ENCODE results near the gene SPTB. TPM values are rescaled to one million over a fixed set of nuclear protein-coding genes. Genes with fewer than 3 reads are reported as not detected.

Gene SPTB
- total RNA-seq, 1 donor from 2014 or later: 0.98 TPM

DNA sequence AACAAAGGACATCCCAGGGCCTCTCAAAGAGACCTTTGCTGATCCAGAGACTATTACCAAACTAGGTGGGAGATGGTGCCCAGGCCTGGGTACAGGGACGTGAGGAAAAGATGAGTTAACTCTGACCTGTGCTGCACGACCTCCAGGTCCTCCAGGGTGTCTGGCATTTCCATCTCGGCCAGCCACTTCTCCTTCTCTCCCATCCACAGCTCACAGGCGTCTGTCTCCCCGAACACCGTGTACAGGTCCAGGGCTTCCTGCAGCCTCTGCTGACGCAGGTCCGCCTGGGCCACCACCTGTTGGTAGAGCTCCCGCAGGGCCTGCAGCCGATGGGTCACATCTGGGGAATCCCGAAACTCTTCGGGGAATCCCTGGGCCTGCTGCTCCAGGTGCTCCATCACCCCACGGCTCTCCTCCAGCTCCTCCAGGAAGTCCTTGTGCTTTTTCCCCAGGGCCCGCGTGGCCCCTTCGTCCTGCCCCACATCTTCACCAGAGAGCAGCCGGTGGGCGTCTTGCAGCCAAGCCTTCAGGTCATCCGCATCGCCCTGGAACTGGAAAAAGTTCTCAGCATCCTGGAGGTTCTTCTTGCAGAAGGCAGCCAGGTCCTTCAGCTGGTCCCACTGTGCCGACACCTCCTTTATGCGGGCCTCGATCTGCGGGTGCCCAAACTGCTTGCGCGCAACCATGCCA, 86.7 kb downstream of the SPTB start:
- Histone ChIP-seq H3K9me3 (no peaks in the 10 kb centered on the region), H3K4me1 (no peaks in the 10 kb centered on the region), H3K4me3 (no peak overlapping the region), H3K36me3 (no peaks in the 10 kb centered on the region), H3K27ac (no peak overlapping the region), H3K27me3 (no peaks in the 10 kb centered on the region)
- DNase-seq (ENCODE audit: extremely low spot score in 2 of 2): no peak
- no peak for TF ChIP-seq POLR2A (IDR thresholded peaks at IDR 0.05)
- TF ChIP-seq POLR2AphosphoS5 (IDR thresholded peaks at IDR 0.05; ENCODE audit: insufficient read depth in 1 of 2, low read depth in 1 of 2): no peak
- TF ChIP-seq, protein P1, sequence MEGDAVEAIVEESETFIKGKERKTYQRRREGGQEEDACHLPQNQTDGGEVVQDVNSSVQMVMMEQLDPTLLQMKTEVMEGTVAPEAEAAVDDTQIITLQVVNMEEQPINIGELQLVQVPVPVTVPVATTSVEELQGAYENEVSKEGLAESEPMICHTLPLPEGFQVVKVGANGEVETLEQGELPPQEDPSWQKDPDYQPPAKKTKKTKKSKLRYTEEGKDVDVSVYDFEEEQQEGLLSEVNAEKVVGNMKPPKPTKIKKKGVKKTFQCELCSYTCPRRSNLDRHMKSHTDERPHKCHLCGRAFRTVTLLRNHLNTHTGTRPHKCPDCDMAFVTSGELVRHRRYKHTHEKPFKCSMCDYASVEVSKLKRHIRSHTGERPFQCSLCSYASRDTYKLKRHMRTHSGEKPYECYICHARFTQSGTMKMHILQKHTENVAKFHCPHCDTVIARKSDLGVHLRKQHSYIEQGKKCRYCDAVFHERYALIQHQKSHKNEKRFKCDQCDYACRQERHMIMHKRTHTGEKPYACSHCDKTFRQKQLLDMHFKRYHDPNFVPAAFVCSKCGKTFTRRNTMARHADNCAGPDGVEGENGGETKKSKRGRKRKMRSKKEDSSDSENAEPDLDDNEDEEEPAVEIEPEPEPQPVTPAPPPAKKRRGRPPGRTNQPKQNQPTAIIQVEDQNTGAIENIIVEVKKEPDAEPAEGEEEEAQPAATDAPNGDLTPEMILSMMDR (IDR thresholded peaks at IDR 0.05): no peak
- intact Hi-C loops (cut with DNase I): no loop called here

DNA sequence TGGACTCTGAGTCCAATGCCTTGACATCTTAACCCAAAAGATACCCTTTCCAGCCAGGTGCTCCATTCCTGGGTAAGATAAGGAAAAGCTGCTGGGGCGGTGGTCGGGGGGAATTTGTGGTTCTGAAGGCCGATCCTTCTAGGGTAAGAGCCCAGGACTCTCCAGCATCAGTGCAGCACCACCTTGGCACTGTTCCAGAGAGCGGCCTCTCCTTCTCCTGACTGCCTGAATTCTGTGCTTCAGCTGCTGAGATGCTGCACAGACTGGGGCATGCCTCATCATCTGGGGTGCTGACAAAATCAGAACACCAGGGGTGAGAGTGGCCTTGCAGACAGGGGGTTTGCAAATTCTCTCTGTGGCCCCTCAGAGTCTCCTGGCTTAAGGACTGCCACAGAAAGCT, 87.5 kb downstream of the SPTB start:
- Histone ChIP-seq H3K4me3 (no peak overlapping the region), H3K27me3 (no peaks in the 10 kb centered on the region)

DNA sequence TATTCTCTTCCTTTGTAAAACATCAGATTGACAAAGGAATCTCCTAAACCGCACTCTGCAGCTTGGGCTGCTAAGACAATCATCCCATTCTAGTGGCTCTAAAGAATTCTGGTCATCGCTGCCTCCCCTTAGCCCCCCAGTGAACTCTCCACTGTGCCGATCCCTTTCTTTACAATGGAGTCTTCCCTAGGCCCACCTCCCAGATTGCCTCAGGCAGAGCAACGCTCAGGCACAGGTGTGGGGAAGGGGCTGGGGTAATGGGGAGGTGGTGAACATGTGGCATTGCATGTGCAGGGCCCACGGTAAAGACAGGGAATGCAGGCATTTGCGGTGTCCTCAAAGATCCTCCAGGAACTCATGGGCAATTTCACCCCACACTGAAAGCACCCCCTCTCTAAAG, 89.2 kb downstream of the SPTB start:
- Histone ChIP-seq H3K27ac (no peak overlapping the region), H3K4me3 (no peak overlapping the region), H3K9me3 (no peaks in the 10 kb centered on the region), H3K27me3 (no peaks in the 10 kb centered on the region), H3K4me1 (no peaks in the 10 kb centered on the region), H3K36me3 (no peaks in the 10 kb centered on the region)
- no peak for DNase-seq (ENCODE audit: extremely low spot score in 2 of 2)
- no peak for TF ChIP-seq POLR2AphosphoS5 (IDR thresholded peaks at IDR 0.05; ENCODE audit: insufficient read depth in 1 of 2, low read depth in 1 of 2)
- TF ChIP-seq POLR2A (IDR thresholded peaks at IDR 0.05): no peak
- TF ChIP-seq, protein P1 (IDR thresholded peaks at IDR 0.05): no peak
- intact Hi-C loops (cut with DNase I): no loop called here

More for the DNA sequence above, 87.5 kb downstream of the SPTB start:
- DNase-seq (ENCODE audit: extremely low spot score in 2 of 2): no peak
- TF ChIP-seq POLR2AphosphoS5 (IDR thresholded peaks at IDR 0.05; ENCODE audit: insufficient read depth in 1 of 2, low read depth in 1 of 2): no peak
- TF ChIP-seq, protein P1 (IDR thresholded peaks at IDR 0.05): no peak
- no peaks in the 10 kb centered on the region for H3K4me1 ChIP-seq
- H3K36me3 ChIP-seq: no peaks in the 10 kb centered on the region
- H3K9me3 ChIP-seq: no peaks in the 10 kb centered on the region
- intact Hi-C loops (cut with DNase I): no loop called here
- no peak overlapping the region for H3K27ac ChIP-seq

DNA sequence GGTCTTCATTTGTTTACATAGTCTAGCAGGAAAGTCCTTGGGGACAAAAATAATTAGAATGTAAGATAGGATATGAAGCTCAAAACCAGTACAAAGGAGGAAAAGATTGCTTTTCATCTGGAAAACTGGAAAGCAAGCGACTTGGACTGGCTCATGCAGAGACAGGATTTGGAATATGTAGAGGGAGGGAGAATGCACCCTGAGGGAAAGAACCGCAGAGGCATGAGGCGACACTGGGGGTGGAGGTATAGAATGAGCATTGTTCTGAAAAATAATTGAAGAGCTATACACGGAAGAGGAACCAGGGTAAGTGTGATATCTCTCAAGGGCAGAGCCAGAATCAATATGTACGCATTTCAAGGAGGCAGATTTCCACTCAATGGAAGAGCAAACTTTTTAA, 90.0 kb downstream of the SPTB start:
- no peaks in the 10 kb centered on the region for H3K36me3 ChIP-seq

GRCh38 chr14:64788706-64789105, 91.0 kb downstream of the SPTB start:
- intact Hi-C loops (cut with DNase I): no loop called here
- Histone ChIP-seq H3K36me3 (no peaks in the 10 kb centered on the region), H3K9me3 (no peaks in the 10 kb centered on the region), H3K4me3 (no peak overlapping the region), H3K27me3 (no peaks in the 10 kb centered on the region), H3K27ac (no peak overlapping the region), H3K4me1 (no peaks in the 10 kb centered on the region)
- TF ChIP-seq, protein P1 (IDR thresholded peaks at IDR 0.05): no peak
- TF ChIP-seq POLR2A (IDR thresholded peaks at IDR 0.05): no peak
- no peak for TF ChIP-seq POLR2AphosphoS5 (IDR thresholded peaks at IDR 0.05; ENCODE audit: insufficient read depth in 1 of 2, low read depth in 1 of 2)
- no peak for DNase-seq (ENCODE audit: extremely low spot score in 2 of 2)

More for the DNA sequence above, 90.0 kb downstream of the SPTB start:
- H3K4me3 ChIP-seq: no peak overlapping the region
- no peaks in the 10 kb centered on the region for H3K27me3 ChIP-seq
- TF ChIP-seq POLR2A (IDR thresholded peaks at IDR 0.05) (no peak), POLR2AphosphoS5 (IDR thresholded peaks at IDR 0.05; ENCODE audit: insufficient read depth in 1 of 2, low read depth in 1 of 2) (no peak)
- TF ChIP-seq, protein P1 (IDR thresholded peaks at IDR 0.05): no peak
- intact Hi-C loops (cut with DNase I): no loop called here
- H3K9me3 ChIP-seq: no peaks in the 10 kb centered on the region
- no peaks in the 10 kb centered on the region for H3K4me1 ChIP-seq
- no peak for DNase-seq (ENCODE audit: extremely low spot score in 2 of 2)
- H3K27ac ChIP-seq: no peak overlapping the region
